HG02970 (cell line): ENCODE results near the gene SMAD5.

Experiments used
- ATAC-seq: cut with Tn5 transposase; IDR thresholded peaks from one replicate; pipeline ENCODE4 v1.9.1; 2021; ENCODE audit warnings: mild to moderate bottlenecking, moderate library complexity, moderate number of reproducible peaks; ENCODE audit not compliant: unreplicated experiment, low FRiP score

The SMAD5 gene

GRCh38 chr5:136132557-136133221 lies at the start of gene SMAD5:
TSS of gene SMAD5 (plus strand) at chr5:136132845. CDS start at chr5:136153761, 20,916 bp downstream.
- ATAC-seq = peak; percentile 94

- ATAC-seq = no peak
Observed at GRCh38 chr5:136084698-136085097, 47.9 kb upstream of the SMAD5 start.

- no peak for ATAC-seq
Observed at GRCh38 chr5:136086783-136087566, 45.7 kb upstream of the SMAD5 start.

- no peak for ATAC-seq
Observed at GRCh38 chr5:136087961-136088871, 44.4 kb upstream of the SMAD5 start.

GRCh38 chr5:136089791-136090190 lies 42.9 kb upstream of the SMAD5 start:
- ATAC-seq = no peak

GRCh38 chr5:136090319-136090718 lies 42.3 kb upstream of the SMAD5 start:
- ATAC-seq = no peak

- ATAC-seq = no peak
Observed at GRCh38 chr5:136094189-136094912, 38.3 kb upstream of the SMAD5 start.

GRCh38 chr5:136094913-136095641 lies 37.6 kb upstream of the SMAD5 start:
- no peak for ATAC-seq

- no peak for ATAC-seq
Observed at GRCh38 chr5:136098176-136098575, 34.5 kb upstream of the SMAD5 start.

GRCh38 chr5:136099870-136100269 lies 32.8 kb upstream of the SMAD5 start:
- ATAC-seq = no peak

GRCh38 chr5:136101884-136102283 lies 30.8 kb upstream of the SMAD5 start:
- ATAC-seq = no peak

- ATAC-seq = no peak
Observed at GRCh38 chr5:136103118-136103517, 29.5 kb upstream of the SMAD5 start.

GRCh38 chr5:136104306-136104965 lies 28.2 kb upstream of the SMAD5 start:
- ATAC-seq = no peak

- no peak for ATAC-seq
Observed at GRCh38 chr5:136106351-136107031, 26.2 kb upstream of the SMAD5 start.

- no peak for ATAC-seq
Observed at GRCh38 chr5:136108180-136108611, 24.4 kb upstream of the SMAD5 start.

GRCh38 chr5:136108766-136109165 lies 23.9 kb upstream of the SMAD5 start:
- ATAC-seq = no peak

- ATAC-seq = no peak
Observed at GRCh38 chr5:136109453-136110135, 23.1 kb upstream of the SMAD5 start.

- ATAC-seq = no peak
Observed at GRCh38 chr5:136113606-136114005, 19.0 kb upstream of the SMAD5 start.
